GM18508 (cell line): ENCODE measurements around the gene EDDM3A.
"Not testable (repeated sequence)": the region's sequence is repeated elsewhere in the genome, so short reads cannot be mapped to it uniquely, and the experiment has no call there.

Source experiments
- ATAC-seq: cut with Tn5 transposase; IDR thresholded peaks from one replicate; pipeline ENCODE4 v1.9.1; 2021; ENCODE audit warnings: moderate number of reproducible peaks; ENCODE audit not compliant: insufficient read depth, unreplicated experiment

EDDM3A gene

GRCh38 chr14:20732477-20732876 lies 13.2 kb upstream of the EDDM3A start:
- no peak for ATAC-seq

- ATAC-seq, result no peak
Observed at GRCh38 chr14:20732979-20733635, 12.6 kb upstream of the EDDM3A start.

GRCh38 chr14:20733684-20734429 lies 11.8 kb upstream of the EDDM3A start:
- no peak for ATAC-seq

- no peak for ATAC-seq
Observed at GRCh38 chr14:20734430-20734806, 11.3 kb upstream of the EDDM3A start.

GRCh38 chr14:20738292-20738691 lies 7.4 kb upstream of the EDDM3A start:
- ATAC-seq, result not testable (repeated sequence)

- no peak for ATAC-seq
Observed at GRCh38 chr14:20742132-20742531, 3.6 kb upstream of the EDDM3A start.

GRCh38 chr14:20743556-20743955 lies 2.1 kb upstream of the EDDM3A start:
- ATAC-seq, result no peak

GRCh38 chr14:20746566-20746965 lies 879 bp downstream of the EDDM3A start:
- ATAC-seq, result no peak

- no peak for ATAC-seq
Observed at GRCh38 chr14:20748439-20748838, 2.8 kb downstream of the EDDM3A start.

GRCh38 chr14:20750194-20750593 lies 4.5 kb downstream of the EDDM3A start:
- no peak for ATAC-seq

- no peak for ATAC-seq
Observed at GRCh38 chr14:20751963-20752562, 6.4 kb downstream of the EDDM3A start.

GRCh38 chr14:20754308-20754707 lies 8.6 kb downstream of the EDDM3A start:
- ATAC-seq, result no peak

- ATAC-seq, result no peak
Observed at GRCh38 chr14:20755037-20755436, 9.3 kb downstream of the EDDM3A start.

- ATAC-seq, result no peak
Observed at GRCh38 chr14:20757965-20758364, 12.3 kb downstream of the EDDM3A start.

- ATAC-seq, result not testable (repeated sequence)
Observed at GRCh38 chr14:20759465-20759864, 13.8 kb downstream of the EDDM3A start.

- no peak for ATAC-seq
Observed at GRCh38 chr14:20760950-20761349, 15.3 kb downstream of the EDDM3A start.

- no peak for ATAC-seq
Observed at GRCh38 chr14:20768593-20768892, 22.9 kb downstream of the EDDM3A start.

- ATAC-seq, result no peak
Observed at GRCh38 chr14:20769421-20769820, 23.7 kb downstream of the EDDM3A start.

GRCh38 chr14:20772650-20773049 lies 27.0 kb downstream of the EDDM3A start:
- no peak for ATAC-seq

- ATAC-seq, result no peak
Observed at GRCh38 chr14:20774258-20774824, 28.7 kb downstream of the EDDM3A start.

- no peak for ATAC-seq
Observed at GRCh38 chr14:20775043-20775442, 29.4 kb downstream of the EDDM3A start.
